IMR-90 (cell line): ENCODE measurements around the gene RBM5.

Experiments
- POLR2A ChIP-seq: IDR thresholded peaks from 2 replicates; pipeline ENCODE4 v1.6.1; 2012; ENCODE audit warnings: mild to moderate bottlenecking, low read depth, low read length
- TF ChIP-seq, protein P1 (sequence below): conservative IDR thresholded peaks from 2 replicates; pipeline ENCODE4 v1.5.1; 2012; ENCODE audit warnings: mild to moderate bottlenecking, low read depth, low read length, improper control_type of control experiment

DNA sequence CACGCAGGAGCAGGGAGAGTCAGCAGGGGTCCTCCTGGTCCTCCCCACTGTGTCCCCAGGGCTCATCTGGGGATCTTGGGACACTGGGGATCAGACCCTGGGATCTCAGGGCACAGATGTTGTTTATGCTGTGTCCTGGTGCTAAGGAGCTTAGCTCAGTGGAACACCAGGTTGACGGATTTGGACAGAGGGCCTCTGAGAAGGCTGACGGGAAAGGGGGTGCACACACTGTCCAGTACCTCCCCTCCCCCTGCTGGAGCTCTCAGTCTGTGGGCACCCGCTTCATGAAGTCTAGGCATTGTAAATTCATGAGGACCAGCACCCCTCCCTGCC lies 44.5 kb downstream of the RBM5 start:
- TF ChIP-seq POLR2A, result no peak
- TF ChIP-seq, protein P1, sequence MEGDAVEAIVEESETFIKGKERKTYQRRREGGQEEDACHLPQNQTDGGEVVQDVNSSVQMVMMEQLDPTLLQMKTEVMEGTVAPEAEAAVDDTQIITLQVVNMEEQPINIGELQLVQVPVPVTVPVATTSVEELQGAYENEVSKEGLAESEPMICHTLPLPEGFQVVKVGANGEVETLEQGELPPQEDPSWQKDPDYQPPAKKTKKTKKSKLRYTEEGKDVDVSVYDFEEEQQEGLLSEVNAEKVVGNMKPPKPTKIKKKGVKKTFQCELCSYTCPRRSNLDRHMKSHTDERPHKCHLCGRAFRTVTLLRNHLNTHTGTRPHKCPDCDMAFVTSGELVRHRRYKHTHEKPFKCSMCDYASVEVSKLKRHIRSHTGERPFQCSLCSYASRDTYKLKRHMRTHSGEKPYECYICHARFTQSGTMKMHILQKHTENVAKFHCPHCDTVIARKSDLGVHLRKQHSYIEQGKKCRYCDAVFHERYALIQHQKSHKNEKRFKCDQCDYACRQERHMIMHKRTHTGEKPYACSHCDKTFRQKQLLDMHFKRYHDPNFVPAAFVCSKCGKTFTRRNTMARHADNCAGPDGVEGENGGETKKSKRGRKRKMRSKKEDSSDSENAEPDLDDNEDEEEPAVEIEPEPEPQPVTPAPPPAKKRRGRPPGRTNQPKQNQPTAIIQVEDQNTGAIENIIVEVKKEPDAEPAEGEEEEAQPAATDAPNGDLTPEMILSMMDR, result no peak
